HepG2 (cell line): ENCODE results near the gene METTL1. TPM values are rescaled to one million over a fixed set of nuclear protein-coding genes. Genes with fewer than 3 reads are reported as not detected.

Experiments
- ATF3 ChIP-seq: sonication (generic); formaldehyde crosslinking; IDR thresholded peaks from 2 replicates; pipeline ENCODE4 v1.4.0; 2020; ENCODE audit warnings: missing genetic modification reagents
- BATF2 ChIP-seq: sonication (generic); formaldehyde crosslinking; IDR thresholded peaks from 2 replicates; pipeline ENCODE4 v1.8.0; 2022; ENCODE audit warnings: mild to moderate bottlenecking, missing genetic modification reagents, moderate library complexity
- HOXA3 ChIP-seq: sonication (generic); formaldehyde crosslinking; IDR thresholded peaks from 2 replicates; pipeline ENCODE4 v1.5.0; 2020; ENCODE audit warnings: missing genetic modification reagents
- IRF2 ChIP-seq: IDR thresholded peaks from 2 replicates; pipeline ENCODE4 v1.6.1; 2018; ENCODE audit warnings: missing genetic modification reagents, missing compliant biosample characterization
- MEF2D ChIP-seq: sonication (generic); formaldehyde crosslinking; IDR thresholded peaks from 2 replicates; pipeline ENCODE4 v1.5.1; 2020; ENCODE audit warnings: mild to moderate bottlenecking, missing genetic modification reagents
- MIER2 ChIP-seq: IDR thresholded peaks from 2 replicates; pipeline ENCODE4 v1.6.1; 2016; ENCODE audit warnings: missing biosample characterization, missing genetic modification reagents
- MYPOP ChIP-seq: sonication (generic); formaldehyde crosslinking; IDR thresholded peaks from 2 replicates; pipeline ENCODE4 v1.8.1; 2023; ENCODE audit warnings: mild to moderate bottlenecking, moderate library complexity, missing genetic modification reagents
- NKX3-1 ChIP-seq: sonication (generic); formaldehyde crosslinking; IDR thresholded peaks from 2 replicates; pipeline ENCODE4 v1.5.0; 2020; ENCODE audit warnings: missing genetic modification reagents
- XBP1 ChIP-seq: sonication (generic); formaldehyde crosslinking; IDR thresholded peaks from 2 replicates; pipeline ENCODE4 v1.5.0; 2020; ENCODE audit warnings: missing genetic modification reagents
- YEATS2 ChIP-seq: sonication (generic); formaldehyde crosslinking; IDR thresholded peaks from 2 replicates; pipeline ENCODE4 v1.4.0; 2020; ENCODE audit warnings: missing genetic modification reagents, borderline replicate concordance
- ZBTB38 ChIP-seq: sonication (generic); formaldehyde crosslinking; IDR thresholded peaks from 2 replicates; pipeline ENCODE4 v1.5.1; 2020; ENCODE audit warnings: mild to moderate bottlenecking, missing genetic modification reagents
- ZFP41 ChIP-seq: sonication (generic); formaldehyde crosslinking; IDR thresholded peaks from 2 replicates; pipeline ENCODE4 v1.4.0; 2020; ENCODE audit warnings: mild to moderate bottlenecking, missing genetic modification reagents, borderline replicate concordance
- ZMYM2 ChIP-seq: sonication (generic); formaldehyde crosslinking; IDR thresholded peaks from 2 replicates; pipeline ENCODE4 v1.8.0; 2022; ENCODE audit warnings: mild to moderate bottlenecking, missing genetic modification reagents
- ZNF354B ChIP-seq: sonication (generic); formaldehyde crosslinking; IDR thresholded peaks from 2 replicates; pipeline ENCODE4 v1.8.0; 2022; ENCODE audit warnings: mild to moderate bottlenecking, missing genetic modification reagents
- ZNF501 ChIP-seq: sonication (generic); formaldehyde crosslinking; IDR thresholded peaks from 2 replicates; pipeline ENCODE4 v1.5.1; 2020; ENCODE audit warnings: mild to moderate bottlenecking, moderate library complexity, missing genetic modification reagents
- ZNF543 ChIP-seq: sonication (generic); formaldehyde crosslinking; IDR thresholded peaks from 2 replicates; pipeline ENCODE4 v1.4.0; 2020; ENCODE audit warnings: mild to moderate bottlenecking, missing genetic modification reagents
- ZNF710 ChIP-seq: sonication (generic); formaldehyde crosslinking; IDR thresholded peaks from 2 replicates; pipeline ENCODE4 v1.5.0; 2020; ENCODE audit warnings: mild to moderate bottlenecking, missing genetic modification reagents, borderline replicate concordance
- ZNF775 ChIP-seq: sonication (generic); formaldehyde crosslinking; IDR thresholded peaks from 2 replicates; pipeline ENCODE4 v1.4.0; 2020; ENCODE audit warnings: missing genetic modification reagents, mild to moderate bottlenecking, moderate library complexity, borderline replicate concordance
- polyA plus RNA-seq, 8 experiments: library from polyadenylated mRNA; depleted of rRNA in 3 of 8; stranded (reverse) in 7 of 8; unstranded in 1 of 8; fragments of >200 nt; fragmentation: Illumina TruSeq in 4 of 8; extraction: Trizol in 4 of 8; gene quantifications; 2 replicates each; pipeline versions ENCODE4 v1.2.1 to v1.2.3, GENCODE V29; 2011 to 2016; ENCODE audit warnings: low read depth in 4 of 8, missing spikeins in 1 of 8, mixed read lengths in 1 of 8; ENCODE audit not compliant: insufficient read depth in 1 of 8
- total RNA-seq, 5 experiments: library from RNA; depleted of rRNA; stranded (reverse); fragments of >200 nt; fragmentation: Illumina TruSeq; extraction: Trizol; gene quantifications; 2 replicates each; pipeline ENCODE4 v1.2.3, GENCODE V29; 2016; ENCODE audit warnings: low read depth in 1 of 5
- TF ChIP-seq, protein P1 (sequence below): sonication (generic); formaldehyde crosslinking; IDR thresholded peaks from 2 replicates; pipeline ENCODE4 v1.4.0; 2020; ENCODE audit warnings: mild to moderate bottlenecking, missing genetic modification reagents, borderline replicate concordance
- TF ChIP-seq, protein P2 (sequence below): sonication (generic); formaldehyde crosslinking; conservative IDR thresholded peaks from 2 replicates; pipeline ENCODE4 v1.4.0; 2020; ENCODE audit warnings: missing genetic modification reagents

Gene METTL1
- total and polyA plus RNA-seq, 2 of the 13 experiments (the other 11 are each of a cell fraction or from before 2014, with no cell fraction given) = 34.7 to 36.9 TPM

- TF ChIP-seq ZBTB38 (peak; percentile 89), MIER2 (CRISPR knock-in tag) (peak; percentile 52; the same call in 1 of the 2 replicates), YEATS2 (CRISPR knock-in tag) (peak; percentile 76), ZMYM2 (peak; percentile 75; the same call in 1 of the 2 replicates), MYPOP (peak; percentile 64; the same call in 1 of the 2 replicates), ZNF543 (CRISPR knock-in tag) (peak; percentile 95), XBP1 (CRISPR knock-in tag) (no peak; the same call in 1 of the 2 replicates), ZNF501 (CRISPR knock-in tag) (peak; percentile 96), ZFP41 (no peak), ZNF710 (CRISPR knock-in tag) (no peak), IRF2 (peak; percentile 82; the same call in 1 of the 2 replicates), ZNF775 (CRISPR knock-in tag) (peak; percentile 65; the same call in 1 of the 2 replicates), BATF2 (0 out of 2 replicates have a peak, but pooled peaks have one; percentile 73), MEF2D (CRISPR knock-in tag) (peak; percentile 58), HOXA3 (peak; percentile 98), ZNF354B (0 out of 2 replicates have a peak, but pooled peaks have one; percentile 59), ATF3 (peak; percentile 59; the same call in 1 of the 2 replicates), NKX3-1 (CRISPR knock-in tag) (peak; percentile 76; the same call in 1 of the 2 replicates)
- TF ChIP-seq, protein P1, sequence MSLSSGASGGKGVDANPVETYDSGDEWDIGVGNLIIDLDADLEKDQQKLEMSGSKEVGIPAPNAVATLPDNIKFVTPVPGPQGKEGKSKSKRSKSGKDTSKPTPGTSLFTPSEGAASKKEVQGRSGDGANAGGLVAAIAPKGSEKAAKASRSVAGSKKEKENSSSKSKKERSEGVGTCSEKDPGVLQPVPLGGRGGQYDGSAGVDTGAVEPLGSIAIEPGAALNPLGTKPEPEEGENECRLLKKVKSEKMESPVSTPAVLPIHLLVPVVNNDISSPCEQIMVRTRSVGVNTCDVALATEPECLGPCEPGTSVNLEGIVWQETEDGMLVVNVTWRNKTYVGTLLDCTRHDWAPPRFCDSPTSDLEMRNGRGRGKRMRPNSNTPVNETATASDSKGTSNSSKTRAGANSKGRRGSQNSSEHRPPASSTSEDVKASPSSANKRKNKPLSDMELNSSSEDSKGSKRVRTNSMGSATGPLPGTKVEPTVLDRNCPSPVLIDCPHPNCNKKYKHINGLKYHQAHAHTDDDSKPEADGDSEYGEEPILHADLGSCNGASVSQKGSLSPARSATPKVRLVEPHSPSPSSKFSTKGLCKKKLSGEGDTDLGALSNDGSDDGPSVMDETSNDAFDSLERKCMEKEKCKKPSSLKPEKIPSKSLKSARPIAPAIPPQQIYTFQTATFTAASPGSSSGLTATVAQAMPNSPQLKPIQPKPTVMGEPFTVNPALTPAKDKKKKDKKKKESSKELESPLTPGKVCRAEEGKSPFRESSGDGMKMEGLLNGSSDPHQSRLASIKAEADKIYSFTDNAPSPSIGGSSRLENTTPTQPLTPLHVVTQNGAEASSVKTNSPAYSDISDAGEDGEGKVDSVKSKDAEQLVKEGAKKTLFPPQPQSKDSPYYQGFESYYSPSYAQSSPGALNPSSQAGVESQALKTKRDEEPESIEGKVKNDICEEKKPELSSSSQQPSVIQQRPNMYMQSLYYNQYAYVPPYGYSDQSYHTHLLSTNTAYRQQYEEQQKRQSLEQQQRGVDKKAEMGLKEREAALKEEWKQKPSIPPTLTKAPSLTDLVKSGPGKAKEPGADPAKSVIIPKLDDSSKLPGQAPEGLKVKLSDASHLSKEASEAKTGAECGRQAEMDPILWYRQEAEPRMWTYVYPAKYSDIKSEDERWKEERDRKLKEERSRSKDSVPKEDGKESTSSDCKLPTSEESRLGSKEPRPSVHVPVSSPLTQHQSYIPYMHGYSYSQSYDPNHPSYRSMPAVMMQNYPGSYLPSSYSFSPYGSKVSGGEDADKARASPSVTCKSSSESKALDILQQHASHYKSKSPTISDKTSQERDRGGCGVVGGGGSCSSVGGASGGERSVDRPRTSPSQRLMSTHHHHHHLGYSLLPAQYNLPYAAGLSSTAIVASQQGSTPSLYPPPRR = peak; percentile 52; the same call in 1 of the 2 replicates
- TF ChIP-seq, protein P2, sequence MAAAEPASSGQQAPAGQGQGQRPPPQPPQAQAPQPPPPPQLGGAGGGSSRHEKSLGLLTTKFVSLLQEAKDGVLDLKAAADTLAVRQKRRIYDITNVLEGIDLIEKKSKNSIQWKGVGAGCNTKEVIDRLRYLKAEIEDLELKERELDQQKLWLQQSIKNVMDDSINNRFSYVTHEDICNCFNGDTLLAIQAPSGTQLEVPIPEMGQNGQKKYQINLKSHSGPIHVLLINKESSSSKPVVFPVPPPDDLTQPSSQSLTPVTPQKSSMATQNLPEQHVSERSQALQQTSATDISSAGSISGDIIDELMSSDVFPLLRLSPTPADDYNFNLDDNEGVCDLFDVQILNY (CRISPR knock-in tag) = 0 out of 2 replicates have a peak, but pooled peaks have one; percentile 40
Measured at GRCh38 chr12:57771873-57772428, at the start of gene METTL1 (continued).
